ENCODE data around the gene COL4A2. TPM values are rescaled to one million over a fixed set of nuclear protein-coding genes. Genes with fewer than 3 reads are reported as not detected.

Gene COL4A2
- polyA plus RNA-seq, 1 experiment: 208 TPM

DNA sequence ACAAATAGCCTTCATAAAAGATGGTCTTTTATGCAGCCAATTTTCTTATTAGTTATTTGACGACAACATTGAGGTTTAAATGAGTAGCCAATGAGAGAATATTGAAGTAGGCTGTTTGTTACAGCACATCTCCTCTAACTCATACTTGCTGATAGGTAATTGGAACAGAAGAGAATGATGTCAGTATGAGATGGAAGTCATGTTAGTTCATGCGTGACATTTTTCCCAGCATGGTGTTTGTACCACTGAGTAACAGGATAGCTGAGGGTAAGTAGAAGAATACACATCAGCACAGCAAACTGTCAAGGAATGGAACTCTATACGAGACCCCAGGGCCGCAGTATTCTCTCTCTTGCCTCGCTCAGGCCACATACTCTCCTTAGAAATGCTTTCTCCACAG is 37.2 kb downstream of the COL4A2 start:
- CTCF ChIA-PET: no interaction called here
- DNase-seq (ENCODE audit: low read depth, low spot score): no peak
- Histone ChIP-seq H3K9me3 (ENCODE audit: control insufficient read depth, insufficient read depth, low read length) (no peaks in the 10 kb centered on the region; the same call in 1 of the 2 replicates), H3K27me3 (ENCODE audit: control insufficient read depth, insufficient read depth, low read length) (no peaks in the 10 kb centered on the region), H3K4me3 (ENCODE audit: low read depth, low read length) (no peak overlapping the region), H3K27ac (ENCODE audit: low read depth, low read length) (no peak overlapping the region)
- no peak for TF ChIP-seq CTCF (IDR thresholded peaks at IDR 0.05; ENCODE audit: low read depth, low read length)
- POLR2A ChIA-PET: no interaction called here

- CTCF ChIA-PET: no interaction called here
Measured at GRCh38 chr13:110345266-110345665, 38.2 kb downstream of the COL4A2 start.

DNA sequence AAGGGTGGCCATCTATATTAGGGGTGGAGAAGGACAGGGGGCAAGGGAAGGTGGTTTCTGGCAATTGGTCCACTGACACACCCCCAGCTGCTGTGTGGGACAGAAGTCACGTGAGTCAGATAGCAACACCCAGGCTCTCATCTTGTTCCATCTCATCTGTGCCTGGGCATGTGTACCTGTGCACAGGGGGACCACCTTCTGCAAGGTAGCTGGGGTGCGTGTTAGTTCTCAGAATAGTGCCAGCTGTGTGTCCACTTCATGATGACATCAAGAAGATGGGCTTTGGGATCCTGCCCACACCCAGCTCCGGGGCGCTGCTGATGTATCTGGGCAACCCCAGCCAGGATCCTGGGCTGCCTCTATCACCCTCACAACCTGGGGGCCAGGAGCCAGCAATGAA is 38.6 kb downstream of the COL4A2 start:
- CTCF ChIA-PET: no interaction called here
- H3K27ac ChIP-seq (ENCODE audit: low read depth, low read length): no peak overlapping the region
- H3K27me3 ChIP-seq (ENCODE audit: control insufficient read depth, insufficient read depth, low read length): no peaks in the 10 kb centered on the region
- no peak for DNase-seq (ENCODE audit: low read depth, low spot score)
- POLR2A ChIA-PET: no interaction called here
- H3K9me3 ChIP-seq (ENCODE audit: control insufficient read depth, insufficient read depth, low read length): no peaks in the 10 kb centered on the region; the same call in 1 of the 2 replicates
- TF ChIP-seq CTCF (IDR thresholded peaks at IDR 0.05; ENCODE audit: low read depth, low read length): no peak
- H3K4me3 ChIP-seq (ENCODE audit: low read depth, low read length): no peak overlapping the region

More at GRCh38 chr13:110345266-110345665, 38.2 kb downstream of the COL4A2 start:
- POLR2A ChIA-PET: no interaction called here
- Histone ChIP-seq H3K4me3 (ENCODE audit: low read depth, low read length) (no peak overlapping the region), H3K27me3 (ENCODE audit: control insufficient read depth, insufficient read depth, low read length) (no peaks in the 10 kb centered on the region), H3K27ac (ENCODE audit: low read depth, low read length) (no peak overlapping the region), H3K9me3 (ENCODE audit: control insufficient read depth, insufficient read depth, low read length) (no peaks in the 10 kb centered on the region; the same call in 1 of the 2 replicates)
- DNase-seq (ENCODE audit: low read depth, low spot score): no peak
- TF ChIP-seq CTCF (IDR thresholded peaks at IDR 0.05; ENCODE audit: low read depth, low read length): no peak

DNA sequence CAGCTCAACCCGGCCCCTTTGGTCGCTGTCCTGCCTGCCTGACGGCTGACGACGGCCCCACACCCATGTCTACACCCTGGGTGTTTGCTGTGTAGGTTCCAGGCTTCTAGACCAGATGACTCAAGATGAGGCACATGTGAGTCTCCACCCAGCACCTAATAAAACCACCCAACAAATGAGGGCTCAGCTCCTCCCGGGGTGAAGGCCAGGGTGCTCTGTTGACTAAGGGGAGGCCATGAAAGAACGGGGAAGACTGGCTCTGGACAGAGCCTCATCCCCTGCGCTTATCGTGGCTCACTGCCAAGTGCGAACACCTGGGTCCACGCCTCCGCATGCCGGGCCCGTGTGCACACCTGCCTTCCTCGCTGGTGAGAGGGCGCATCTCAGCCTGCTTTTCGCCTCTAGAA is 39.6 kb downstream of the COL4A2 start:
- POLR2A ChIA-PET: no interaction called here
- CTCF ChIA-PET: no interaction called here
- Histone ChIP-seq H3K27me3 (ENCODE audit: control insufficient read depth, insufficient read depth, low read length) (no peaks in the 10 kb centered on the region), H3K9me3 (ENCODE audit: control insufficient read depth, insufficient read depth, low read length) (no peaks in the 10 kb centered on the region; the same call in 1 of the 2 replicates), H3K4me3 (ENCODE audit: low read depth, low read length) (no peak overlapping the region), H3K27ac (ENCODE audit: low read depth, low read length) (no peak overlapping the region)
- no peak for TF ChIP-seq CTCF (IDR thresholded peaks at IDR 0.05; ENCODE audit: low read depth, low read length)
- no peak for DNase-seq (ENCODE audit: low read depth, low spot score)

DNA sequence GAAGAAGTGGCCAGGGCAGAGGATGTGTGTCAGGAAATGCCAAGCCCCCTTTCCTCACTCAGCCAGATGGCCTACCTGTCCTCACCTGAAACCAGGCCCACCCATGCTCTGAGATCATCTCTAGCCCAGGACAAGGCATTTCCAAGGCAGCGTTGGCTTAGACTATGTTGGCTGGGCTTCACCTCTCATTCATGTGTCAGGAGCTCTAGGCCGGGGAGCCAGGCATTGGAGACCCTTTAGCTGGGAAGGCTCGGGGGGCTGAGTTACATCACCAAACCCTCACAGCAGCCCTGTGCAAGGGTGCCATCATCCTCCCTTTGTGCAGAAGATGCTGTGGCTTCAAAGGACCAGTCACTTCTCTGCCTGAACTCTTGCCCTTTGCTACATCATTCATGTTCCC is 40.0 kb downstream of the COL4A2 start:
- H3K4me3 ChIP-seq (ENCODE audit: low read depth, low read length): no peak overlapping the region
- no peaks in the 10 kb centered on the region; the same call in 1 of the 2 replicates for H3K9me3 ChIP-seq (ENCODE audit: control insufficient read depth, insufficient read depth, low read length)
- POLR2A ChIA-PET: interaction anchor here (1.1 kb wide), 1 partner anchor 41 kb away, joined by 4 read pairs; no protein-coding TSS in a partner anchor
- TF ChIP-seq CTCF (IDR thresholded peaks at IDR 0.05; ENCODE audit: low read depth, low read length): no peak
- CTCF ChIA-PET: interaction anchor here (1.0 kb wide), 1 partner anchor 14 kb away, joined by 4 read pairs; no protein-coding TSS in a partner anchor
- H3K27me3 ChIP-seq (ENCODE audit: control insufficient read depth, insufficient read depth, low read length): no peaks in the 10 kb centered on the region
- no peak overlapping the region for H3K27ac ChIP-seq (ENCODE audit: low read depth, low read length)
- DNase-seq (ENCODE audit: low read depth, low spot score): no peak
